ENCODE data around the gene PLD4.

DNA sequence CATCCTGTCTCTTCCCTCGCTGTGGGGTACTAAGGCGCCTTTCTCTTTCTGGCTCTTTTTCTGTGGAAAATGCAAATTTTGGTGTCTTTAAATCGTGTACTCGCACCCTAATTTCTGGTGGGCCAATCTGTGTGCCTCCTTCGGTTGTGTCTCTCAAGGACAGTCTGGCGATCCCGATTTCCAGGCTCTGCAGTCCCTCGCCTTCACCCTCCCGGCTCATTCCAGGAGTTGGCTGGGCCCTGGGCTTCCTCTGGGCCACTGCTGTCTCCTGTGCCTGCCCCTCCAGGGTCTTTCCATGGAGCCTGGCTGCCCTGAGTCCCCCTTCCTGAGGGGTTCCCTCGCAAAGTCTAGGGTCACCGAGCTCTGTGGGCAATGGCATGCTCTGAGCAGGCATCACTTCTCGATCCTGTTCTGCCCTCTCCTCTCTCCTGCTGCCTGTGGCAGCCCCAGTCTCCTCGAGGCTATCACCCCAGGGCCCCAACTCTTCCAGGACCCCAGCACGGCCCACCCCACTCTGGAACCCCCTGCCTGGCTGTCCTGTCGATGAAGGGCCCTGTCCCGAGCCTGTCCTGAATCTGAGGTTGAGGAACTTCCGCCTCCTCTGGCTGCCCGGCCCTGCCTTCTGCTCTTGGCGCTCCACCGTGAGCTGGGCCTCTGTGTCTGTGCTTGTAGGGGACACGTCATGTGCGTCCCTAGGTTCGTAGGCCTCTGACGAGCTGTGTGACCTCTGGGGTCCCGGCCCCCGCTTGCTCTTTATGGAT, 29.4 kb downstream of the PLD4 start:
- TF ChIP-seq, protein P1, sequence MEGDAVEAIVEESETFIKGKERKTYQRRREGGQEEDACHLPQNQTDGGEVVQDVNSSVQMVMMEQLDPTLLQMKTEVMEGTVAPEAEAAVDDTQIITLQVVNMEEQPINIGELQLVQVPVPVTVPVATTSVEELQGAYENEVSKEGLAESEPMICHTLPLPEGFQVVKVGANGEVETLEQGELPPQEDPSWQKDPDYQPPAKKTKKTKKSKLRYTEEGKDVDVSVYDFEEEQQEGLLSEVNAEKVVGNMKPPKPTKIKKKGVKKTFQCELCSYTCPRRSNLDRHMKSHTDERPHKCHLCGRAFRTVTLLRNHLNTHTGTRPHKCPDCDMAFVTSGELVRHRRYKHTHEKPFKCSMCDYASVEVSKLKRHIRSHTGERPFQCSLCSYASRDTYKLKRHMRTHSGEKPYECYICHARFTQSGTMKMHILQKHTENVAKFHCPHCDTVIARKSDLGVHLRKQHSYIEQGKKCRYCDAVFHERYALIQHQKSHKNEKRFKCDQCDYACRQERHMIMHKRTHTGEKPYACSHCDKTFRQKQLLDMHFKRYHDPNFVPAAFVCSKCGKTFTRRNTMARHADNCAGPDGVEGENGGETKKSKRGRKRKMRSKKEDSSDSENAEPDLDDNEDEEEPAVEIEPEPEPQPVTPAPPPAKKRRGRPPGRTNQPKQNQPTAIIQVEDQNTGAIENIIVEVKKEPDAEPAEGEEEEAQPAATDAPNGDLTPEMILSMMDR (IDR thresholded peaks at IDR 0.05): no peak
- no peak for TF ChIP-seq SIN3A (IDR thresholded peaks at IDR 0.05; ENCODE audit: borderline replicate concordance, insufficient read depth, low read depth, low read length)
- no peak for TF ChIP-seq POLR2AphosphoS5 (IDR thresholded peaks at IDR 0.05; ENCODE audit: low read depth, low read length)
- TF ChIP-seq TCF7L2 (IDR thresholded peaks at IDR 0.05; ENCODE audit: low read depth, low read length): no peak
